Measurements from ENCODE around the gene TNIP2.

DNA sequence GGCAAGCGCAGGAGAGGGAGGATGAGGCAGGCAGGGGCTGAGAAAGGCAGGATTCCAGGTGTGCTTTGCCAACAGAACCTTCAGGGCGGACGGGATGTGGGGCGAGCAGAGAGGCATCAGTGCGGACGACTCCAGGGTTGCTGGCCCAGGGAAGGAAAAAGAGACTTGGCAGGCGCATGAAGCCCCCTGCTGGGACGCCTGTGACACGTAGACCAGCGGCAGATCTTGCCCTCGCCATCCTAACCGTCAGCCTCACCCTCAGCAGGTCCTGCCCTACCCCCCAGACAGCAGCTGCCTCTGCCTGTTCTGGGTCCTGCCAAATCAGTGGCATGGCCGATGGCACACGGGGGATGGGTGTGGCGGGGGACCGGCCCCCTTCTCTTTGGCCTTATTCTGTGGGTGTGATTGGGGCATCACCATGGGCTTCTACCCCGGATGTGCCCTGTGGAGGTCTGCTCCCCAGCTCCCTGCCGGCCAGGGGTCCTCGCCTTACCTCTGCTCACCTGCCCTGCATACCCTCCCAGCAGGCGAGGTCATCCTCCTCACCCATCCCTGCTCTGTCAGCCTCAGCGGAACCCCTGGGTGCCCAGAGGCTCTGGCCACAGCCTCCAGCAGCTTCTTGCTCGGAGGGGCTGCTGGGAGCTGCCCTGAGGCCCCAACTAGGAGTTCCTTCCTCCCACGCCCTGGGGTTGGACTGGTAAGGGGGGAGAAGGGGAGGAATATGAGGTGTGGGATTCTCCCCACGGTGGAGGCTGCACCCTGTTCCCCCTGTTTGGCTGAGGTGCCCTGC is 33.9 kb upstream of the TNIP2 start:
- TF ChIP-seq, protein P1, sequence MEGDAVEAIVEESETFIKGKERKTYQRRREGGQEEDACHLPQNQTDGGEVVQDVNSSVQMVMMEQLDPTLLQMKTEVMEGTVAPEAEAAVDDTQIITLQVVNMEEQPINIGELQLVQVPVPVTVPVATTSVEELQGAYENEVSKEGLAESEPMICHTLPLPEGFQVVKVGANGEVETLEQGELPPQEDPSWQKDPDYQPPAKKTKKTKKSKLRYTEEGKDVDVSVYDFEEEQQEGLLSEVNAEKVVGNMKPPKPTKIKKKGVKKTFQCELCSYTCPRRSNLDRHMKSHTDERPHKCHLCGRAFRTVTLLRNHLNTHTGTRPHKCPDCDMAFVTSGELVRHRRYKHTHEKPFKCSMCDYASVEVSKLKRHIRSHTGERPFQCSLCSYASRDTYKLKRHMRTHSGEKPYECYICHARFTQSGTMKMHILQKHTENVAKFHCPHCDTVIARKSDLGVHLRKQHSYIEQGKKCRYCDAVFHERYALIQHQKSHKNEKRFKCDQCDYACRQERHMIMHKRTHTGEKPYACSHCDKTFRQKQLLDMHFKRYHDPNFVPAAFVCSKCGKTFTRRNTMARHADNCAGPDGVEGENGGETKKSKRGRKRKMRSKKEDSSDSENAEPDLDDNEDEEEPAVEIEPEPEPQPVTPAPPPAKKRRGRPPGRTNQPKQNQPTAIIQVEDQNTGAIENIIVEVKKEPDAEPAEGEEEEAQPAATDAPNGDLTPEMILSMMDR (IDR thresholded peaks at IDR 0.05 in 8 of 11, conservative IDR thresholded peaks at IDR 0.05 in 3 of 11): no peak
- TF ChIP-seq POLR2A (IDR thresholded peaks at IDR 0.05): no peak
- TF ChIP-seq POLR2AphosphoS5 (IDR thresholded peaks at IDR 0.05): no peak

Measured in spleen (tissue), 7 donors.